ENCODE data around the gene GRIN2A.

The GRIN2A gene

DNA sequence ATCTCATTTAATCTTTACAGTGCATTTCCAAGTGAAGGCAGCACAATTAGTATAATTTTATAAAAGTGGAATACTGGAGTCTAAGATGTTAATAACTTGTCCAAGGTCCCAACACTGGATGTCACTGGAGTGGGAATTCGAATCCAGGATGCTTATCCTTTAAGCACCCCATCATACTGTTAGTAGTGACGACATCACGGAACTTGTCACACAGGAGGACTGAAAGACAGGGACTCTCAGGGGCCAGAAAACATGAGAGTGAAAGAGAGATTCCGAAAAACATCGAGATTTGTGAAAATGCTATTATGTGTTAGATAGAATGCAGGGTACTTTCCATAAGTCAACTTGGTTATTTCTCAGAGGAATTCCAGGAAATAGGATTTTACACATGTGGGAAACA lies 374.0 kb downstream of the GRIN2A start:
- DNase-seq = no peak

DNA sequence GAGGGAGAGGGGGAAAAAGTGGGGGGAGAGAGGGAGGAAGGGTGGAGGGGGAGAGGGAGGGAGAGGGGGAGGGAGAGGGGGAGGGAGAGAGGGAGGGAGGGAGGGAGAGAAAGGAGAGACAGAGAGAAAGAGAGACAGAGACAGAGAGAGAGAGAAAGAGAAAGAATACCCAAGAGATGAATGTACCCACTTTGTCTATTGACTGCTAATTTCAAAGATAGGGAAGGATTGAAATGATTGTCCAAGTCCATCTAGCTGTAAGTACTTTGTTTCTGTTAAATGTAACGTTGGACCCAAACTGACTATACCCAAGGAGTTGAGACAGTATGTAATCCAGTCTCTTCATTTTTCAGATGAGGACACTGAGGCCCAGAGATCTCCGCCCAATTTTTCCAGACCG lies 374.9 kb downstream of the GRIN2A start:
- DNase-seq = no peak

DNA sequence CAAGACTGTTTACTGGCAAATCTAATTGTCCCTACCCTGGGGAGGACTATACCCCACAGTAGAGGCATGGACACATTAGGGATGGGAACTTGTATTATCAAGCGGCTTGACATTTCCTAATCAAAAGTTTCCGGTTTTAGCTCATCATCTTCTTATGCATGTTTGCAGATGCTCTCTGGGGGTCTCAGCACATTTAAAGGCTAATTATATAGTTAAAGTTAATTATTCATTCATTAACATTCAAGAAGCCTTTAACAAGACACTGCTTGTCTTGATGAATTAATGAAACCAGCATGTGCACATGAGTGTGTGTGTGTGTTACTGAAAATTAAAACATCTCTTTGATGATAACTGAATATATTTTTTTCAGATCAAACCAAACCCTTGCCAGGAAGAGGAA lies 377.1 kb downstream of the GRIN2A start:
- no peak for DNase-seq

GRCh38 chr16:9802160-9802559 lies 380.1 kb downstream of the GRIN2A start:
- no peak for DNase-seq

GRCh38 chr16:9801651-9802050 lies 380.6 kb downstream of the GRIN2A start:
- DNase-seq = no peak

DNA sequence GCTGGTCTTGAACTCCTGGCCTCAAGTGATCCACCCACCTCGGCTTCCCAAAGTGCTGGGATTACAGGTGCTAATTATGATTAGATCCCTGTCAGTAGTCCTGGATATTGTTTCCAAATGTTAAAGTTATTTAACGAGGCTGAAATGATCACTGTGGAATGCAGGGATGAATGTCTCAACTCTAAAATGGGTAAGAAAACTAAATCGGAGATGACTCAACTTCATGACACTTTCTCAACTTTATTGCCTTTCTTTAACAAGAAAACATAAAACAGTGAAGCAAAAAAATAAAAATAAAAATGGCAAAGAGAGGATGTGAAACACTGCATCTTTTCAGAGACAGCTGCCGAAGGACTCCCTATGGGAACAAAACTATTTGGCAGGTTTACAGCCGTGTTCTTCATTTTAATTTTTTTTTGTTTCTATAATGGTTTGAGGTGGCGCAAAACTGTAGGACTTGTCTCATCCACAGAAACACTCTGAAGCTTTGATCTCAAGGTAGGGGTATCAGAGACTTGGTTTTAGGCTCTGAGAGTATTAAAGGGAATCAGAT lies 382.0 kb downstream of the GRIN2A start:
- DNase-seq = no peak

GRCh38 chr16:9798952-9799580 lies 383.2 kb downstream of the GRIN2A start:
- no peak for DNase-seq

GRCh38 chr16:9798474-9798873 lies 383.8 kb downstream of the GRIN2A start:
- no peak for DNase-seq

DNA sequence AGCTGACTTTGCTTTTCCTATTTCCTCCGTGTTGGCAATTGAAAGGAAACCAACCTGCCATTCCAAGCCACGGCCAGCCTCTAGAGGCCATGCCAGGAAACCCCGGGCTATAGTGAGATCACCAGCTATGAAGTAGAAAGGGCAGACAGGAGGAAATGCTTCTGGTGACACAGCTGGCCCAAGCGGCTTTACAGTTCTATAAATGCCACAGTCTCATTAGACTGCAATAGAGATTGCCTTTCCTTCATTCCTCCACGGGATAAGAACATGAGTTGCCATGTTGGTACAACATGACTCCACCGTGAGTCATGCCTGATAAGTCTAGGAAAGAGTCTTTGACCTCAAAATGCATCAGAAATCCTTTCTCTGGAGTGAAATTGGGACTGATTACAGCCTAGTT lies 384.9 kb downstream of the GRIN2A start:
- DNase-seq = no peak

- DNase-seq = no peak
These were observed 388.6 kb downstream of the GRIN2A start for GRCh38 chr16:9793623-9794022.

DNA sequence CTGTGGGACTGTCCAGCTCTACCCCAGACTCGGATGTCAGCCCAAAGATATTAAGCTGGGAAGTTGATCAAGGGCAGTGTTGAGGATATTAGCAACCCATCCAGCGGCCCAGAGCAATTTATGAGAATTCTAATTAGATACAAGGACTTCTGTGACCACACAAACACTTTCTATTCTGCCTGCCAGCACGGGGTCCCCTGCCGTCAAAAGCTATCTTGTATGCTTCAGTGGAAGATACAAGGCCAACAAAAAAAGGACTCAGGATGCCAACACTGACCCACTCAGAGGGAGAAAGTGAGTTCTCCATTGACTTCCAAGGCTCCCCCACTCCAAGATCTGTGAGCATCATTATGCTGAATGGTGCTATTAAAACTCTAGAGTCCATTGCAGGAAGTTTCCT lies 390.7 kb downstream of the GRIN2A start:
- no peak for DNase-seq

DNA sequence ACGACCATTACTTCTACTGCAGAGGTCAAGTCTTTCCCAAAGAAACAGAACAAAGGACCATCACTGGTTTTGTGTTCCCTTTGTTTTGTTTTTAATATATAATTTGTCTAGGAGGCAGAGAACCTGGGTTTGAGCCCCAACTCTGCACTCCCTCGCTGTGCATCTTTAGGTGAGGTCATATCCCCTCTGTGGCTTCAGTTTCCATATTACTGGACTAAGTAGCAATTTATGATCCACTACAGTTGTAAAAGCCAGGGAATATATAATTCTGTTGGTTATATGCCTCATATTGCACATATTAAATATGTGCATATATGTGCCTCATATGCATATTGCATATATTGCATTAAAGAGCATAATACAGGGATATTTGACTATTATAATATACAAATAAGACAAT lies 392.0 kb downstream of the GRIN2A start:
- no peak for DNase-seq

- DNase-seq = no peak
These were observed 394.5 kb downstream of the GRIN2A start for GRCh38 chr16:9787717-9788116.

GRCh38 chr16:9780831-9781230 lies 401.4 kb downstream of the GRIN2A start:
- no peak for DNase-seq

DNA sequence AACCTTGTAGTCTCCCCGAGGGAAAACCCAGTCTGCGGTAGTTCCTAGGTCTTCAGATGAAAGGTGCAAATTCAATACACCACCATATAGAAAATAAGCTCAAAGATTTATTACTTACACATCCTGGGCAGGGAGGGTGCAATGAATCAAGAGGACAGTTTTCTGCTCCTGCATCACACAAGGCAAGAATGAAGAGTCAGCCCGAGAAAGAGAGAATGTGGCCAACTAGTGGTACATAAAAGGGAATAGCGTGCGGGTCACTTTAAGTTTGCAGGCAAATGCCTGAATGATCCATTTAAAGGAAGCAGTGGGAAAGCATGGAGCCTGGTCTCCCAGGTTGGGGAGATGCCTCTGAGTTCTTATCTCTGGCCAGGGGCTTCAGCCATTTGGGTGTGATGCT lies 403.4 kb downstream of the GRIN2A start:
- DNase-seq = no peak

DNA sequence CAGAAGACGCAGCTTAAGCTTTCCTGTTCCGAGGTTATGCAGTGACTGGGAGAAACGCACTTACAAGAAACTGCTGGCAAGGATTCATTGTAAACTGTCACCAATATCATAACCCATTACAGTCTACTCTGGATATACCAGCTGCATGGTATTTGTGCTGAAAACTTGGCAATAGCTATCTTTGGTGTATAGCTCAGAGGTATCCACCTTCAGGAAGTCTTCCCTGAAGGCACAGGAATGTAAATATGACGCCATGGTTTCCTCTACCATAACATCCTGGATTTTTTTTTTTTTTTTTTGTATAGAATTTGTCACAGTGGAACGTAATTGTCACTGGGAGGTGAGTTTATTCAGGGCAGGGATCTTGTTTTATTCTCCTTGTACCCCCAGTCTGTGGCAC lies 406.2 kb downstream of the GRIN2A start:
- no peak for DNase-seq

DNA sequence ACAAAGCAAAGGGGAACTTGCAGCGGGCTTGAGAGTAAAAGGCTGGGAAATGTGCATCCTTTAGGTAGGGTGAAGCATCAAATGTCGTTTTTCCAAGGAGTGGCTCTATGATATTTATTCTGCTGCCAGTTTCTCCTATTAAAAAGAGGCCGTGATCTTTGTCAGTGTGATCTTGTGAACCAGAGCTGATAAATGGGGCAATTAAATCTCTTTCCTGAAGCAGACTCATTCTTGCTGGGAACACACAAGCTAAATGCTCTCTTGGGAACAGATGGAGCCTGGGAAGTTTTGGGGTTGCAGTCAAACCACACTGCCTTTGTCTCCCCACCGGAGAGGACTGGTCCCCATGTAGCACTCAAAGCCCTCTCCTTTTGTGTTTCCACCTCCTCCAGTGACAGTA lies 408.9 kb downstream of the GRIN2A start:
- no peak for DNase-seq

GRCh38 chr16:9772526-9773225 lies 409.6 kb downstream of the GRIN2A start:
- no peak for DNase-seq

DNA sequence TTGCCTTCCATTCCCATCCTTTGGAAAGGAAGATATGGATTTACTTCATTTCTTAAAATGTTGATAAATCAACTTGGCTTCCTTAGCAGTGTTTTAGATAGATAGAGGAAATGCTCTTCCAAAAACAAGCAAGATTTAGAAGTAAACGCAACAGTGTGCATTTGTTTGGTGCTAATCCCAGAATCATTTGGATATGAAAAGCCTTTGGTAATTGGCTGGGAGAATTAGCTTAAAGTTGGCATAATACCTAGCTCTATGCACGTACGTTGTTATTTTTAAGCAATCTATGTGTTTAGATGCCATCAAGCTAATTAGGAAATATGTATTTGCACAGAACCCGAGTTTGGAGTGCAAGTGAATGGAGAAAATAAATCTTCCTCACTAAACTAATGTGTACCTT lies 415.3 kb downstream of the GRIN2A start:
- DNase-seq = no peak

GRCh38 chr16:9763505-9763904 lies 418.7 kb downstream of the GRIN2A start:
- no peak for DNase-seq

DNA sequence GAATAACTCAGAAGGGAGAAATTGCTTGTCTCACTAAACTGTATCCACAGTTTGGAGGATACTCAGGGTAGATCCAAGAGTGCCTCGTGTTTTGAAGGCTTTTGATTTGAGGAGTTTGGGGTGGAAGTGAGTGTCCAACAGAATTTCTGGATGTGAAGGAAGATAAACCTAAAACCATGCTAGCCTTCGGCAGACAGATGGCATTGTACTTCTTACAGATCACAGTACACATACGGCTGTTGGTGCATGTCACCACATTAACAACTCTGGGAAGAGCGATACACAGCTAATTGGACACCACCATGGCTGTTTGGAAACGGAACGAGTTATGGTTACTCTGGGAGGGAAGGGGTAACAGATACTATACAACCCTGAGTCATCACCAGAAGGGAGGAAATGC lies 420.4 kb downstream of the GRIN2A start:
- no peak for DNase-seq

- no peak for DNase-seq
These were observed 424.5 kb downstream of the GRIN2A start for GRCh38 chr16:9757687-9758086.

DNA sequence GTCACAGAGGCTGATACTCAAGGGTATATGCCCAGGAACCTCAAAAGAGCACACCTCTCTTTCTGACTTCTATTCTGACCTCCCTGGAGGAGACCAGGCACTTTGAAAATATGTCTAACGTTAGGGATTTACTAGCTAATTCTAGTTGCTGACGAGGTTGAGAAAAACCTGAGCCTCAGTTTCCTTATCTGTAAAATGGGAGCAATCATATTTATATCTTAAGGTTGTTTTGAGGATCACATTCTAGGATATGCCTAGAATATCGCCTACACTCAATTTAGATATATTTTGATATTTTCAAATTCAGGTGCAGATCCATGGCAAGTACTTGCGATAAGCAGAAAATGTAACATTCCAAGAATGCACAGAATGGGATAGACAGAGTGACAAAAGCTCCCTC lies 425.8 kb downstream of the GRIN2A start:
- DNase-seq = no peak

DNA sequence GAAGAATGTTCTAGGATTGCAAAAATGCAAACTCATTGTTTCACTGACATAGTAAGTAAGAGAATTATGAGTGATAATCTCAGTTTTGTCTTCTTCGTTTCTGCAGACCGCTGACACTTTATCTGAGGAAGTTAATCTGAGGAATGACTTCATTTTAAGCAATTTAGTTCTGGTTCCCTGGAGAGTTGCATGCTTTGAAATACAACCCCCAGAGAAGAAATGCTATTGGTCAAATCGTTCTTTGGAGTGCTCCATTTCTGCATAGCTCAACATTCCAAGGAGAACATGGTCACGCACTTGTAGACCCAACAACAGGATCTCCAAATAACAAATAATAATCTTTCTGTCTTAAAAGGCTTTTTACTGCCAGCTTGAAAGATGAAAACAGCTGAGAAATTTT lies 427.1 kb downstream of the GRIN2A start:
- no peak for DNase-seq

DNA sequence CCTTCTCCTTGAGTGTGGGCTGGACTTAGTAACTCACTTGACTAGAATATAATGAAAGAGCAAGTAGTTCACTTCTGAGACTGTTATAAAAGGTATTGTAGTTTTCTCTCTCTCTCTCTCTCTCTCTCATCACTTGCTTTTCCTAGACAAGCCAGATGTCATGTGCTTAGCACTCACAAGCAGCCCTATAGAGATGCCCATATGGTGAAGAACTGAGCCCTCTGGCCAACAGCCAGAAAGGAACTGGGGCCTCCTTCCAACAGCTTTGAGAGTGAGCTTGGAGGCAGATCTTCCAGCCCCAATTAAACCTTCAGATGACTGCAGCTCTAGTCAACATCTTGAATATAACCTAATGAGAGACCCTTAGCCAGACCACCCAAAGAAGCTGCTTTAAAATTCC lies 440.5 kb downstream of the GRIN2A start:
- DNase-seq = peak; percentile 83 to 94

Measured in NCI-H524 (cell line).